ENCODE measurements around the gene GALNT12. TPM values are rescaled to one million over a fixed set of nuclear protein-coding genes. Genes with fewer than 3 reads are reported as not detected.

Gene GALNT12
- total RNA-seq, 1 experiment from 2014 or later = 31.2 TPM

- Histone ChIP-seq H3K27me3 (ENCODE audit: insufficient read depth, low read length) (no peaks in the 10 kb centered on the region), H3K9me2 (ENCODE audit: insufficient read depth) (no peaks in the 10 kb centered on the region), H4K20me1 (ENCODE audit: insufficient read depth) (no peaks in the 10 kb centered on the region), H2AFZ (ENCODE audit: low read depth, low read length, poor library complexity, severe bottlenecking) (no peak overlapping the region), H3K9me3 (ENCODE audit: control insufficient read depth in 1 of 2, insufficient read depth in 1 of 2, low read depth in 1 of 2, low read length in 2 of 2) (no peaks in the 10 kb centered on the region), H3K27ac (ENCODE audit: low read depth, low read length) (peak overlapping the region; percentile 66), H3K4me2 (ENCODE audit: low read length) (peak overlapping the region; percentile 97), H3K4me1 (ENCODE audit: control insufficient read depth in 1 of 2, insufficient read depth in 2 of 2, low read length in 2 of 2) (peaks cover 31 to 51% of the 10 kb centered on the region in 2 experiments), H3K4me3 (replicated peaks in 1 of 2; ENCODE audit: low read depth in 1 of 2, low read length in 2 of 2) (peak overlapping the region; percentile 68 to 79), H3K79me2 (ENCODE audit: insufficient read depth, low read length) (peaks cover 11% of the 10 kb centered on the region; the same call in 1 of the 2 replicates), H3K9ac (ENCODE audit: low read length) (peak overlapping the region; percentile 80), H3K36me3 (ENCODE audit: control insufficient read depth in 1 of 2, insufficient read depth in 2 of 2, low read length in 2 of 2) (no peaks in the 10 kb centered on the region)
- RAD21 ChIA-PET (ENCODE audit: low non-redundant PET in 1 of 2, low total read pairs in 2 of 2, uncharacterized antibody in 2 of 2, unreplicated experiment in 2 of 2) = no interaction called here
- POLR2A ChIA-PET = no interaction called here
- ATAC-seq (peak; percentile 55), DNase-seq (ENCODE audit: low read depth, low spot score) (no peak)
- no peak for TF ChIP-seq POLR2AphosphoS5 (IDR thresholded peaks at IDR 0.05; ENCODE audit: low read depth, low read length)
- no peak for TF ChIP-seq ZNF274 (IDR thresholded peaks at IDR 0.05; ENCODE audit: low read depth, low read length)
- TF ChIP-seq ELF1 (IDR thresholded peaks at IDR 0.05; ENCODE audit: borderline replicate concordance, low read depth) = no peak
- no peak for TF ChIP-seq EZH2 (IDR thresholded peaks at IDR 0.05)
- TF ChIP-seq FOSL1 (IDR thresholded peaks at IDR 0.05; ENCODE audit: low read depth) = no peak
- no peak for TF ChIP-seq POLR2A (IDR thresholded peaks at IDR 0.05; ENCODE audit: borderline replicate concordance, extremely low read depth, insufficient read depth, insufficient read length)
- no peak for TF ChIP-seq MAX (IDR thresholded peaks at IDR 0.05)
- no peak for TF ChIP-seq EZH2phosphoT487 (IDR thresholded peaks at IDR 0.05; ENCODE audit: borderline replicate concordance)
- no peak for TF ChIP-seq ZBTB33 (IDR thresholded peaks at IDR 0.05; ENCODE audit: extremely low read depth, insufficient replicate concordance, low read length)
- no peak for TF ChIP-seq ZFX (IDR thresholded peaks at IDR 0.05)
- no peak for TF ChIP-seq ATF3 (IDR thresholded peaks at IDR 0.05)
- TF ChIP-seq CTCF (IDR thresholded peaks at IDR 0.05 in 2 of 3, conservative IDR thresholded peaks at IDR 0.05 in 1 of 3; ENCODE audit: borderline replicate concordance in 1 of 3, insufficient read depth in 1 of 3, low read depth in 2 of 3, low read length in 2 of 3) = no peak
- no peak for TF ChIP-seq SP1 (IDR thresholded peaks at IDR 0.05; ENCODE audit: low read depth)
- no peak for TF ChIP-seq CBX3 (IDR thresholded peaks at IDR 0.05; ENCODE audit: low read depth)
- no peak for TF ChIP-seq SIN3A (IDR thresholded peaks at IDR 0.05; ENCODE audit: low read depth)
- no peak for TF ChIP-seq JUND (IDR thresholded peaks at IDR 0.05)
- CTCF ChIA-PET = interaction anchor here (0.7 to 2.8 kb wide), 2 partner anchors 8 to 40 kb away, joined by 3 to 14 read pairs; no protein-coding TSS in a partner anchor
- no TSS peak for BruUV-seq (replicated peaks)
- intact Hi-C loops (cut with micrococcal nuclease) = loop anchor here (2.0 kb wide), 1 partner anchor 333 kb away; no protein-coding TSS in a partner anchor
These were observed 335 bp downstream of the GALNT12 start for GRCh38 chr9:98807814-98808195.
